Body of pancreas (tissue), 4 donors: ENCODE measurements around the gene RPS6KA2. TPM values are rescaled to one million over a fixed set of nuclear protein-coding genes. Genes with fewer than 3 reads are reported as not detected.

Experiments
- ATAC-seq: fragments of 150-250 bp; one replicate; pipeline ENCODE4 v1.9.1; 2016
- DNase-seq, 4 donors: peaks; one replicate each; pipeline ENCODE4 v3.0.0-alpha.2; 2019
- H3K27ac ChIP-seq, 4 donors: fragments of 200-600 bp; sonication (generic); 1 replicate in 3 of 4; 2 replicates in 1 of 4; pipeline versions ENCODE4 v1.5.1 to v1.6.1; 2016 to 2019; ENCODE audit warnings: mild to moderate bottlenecking in 1 of 4, mixed read lengths in 1 of 4, moderate library complexity in 1 of 4
- H3K27me3 ChIP-seq, 2 donors: fragments of 200-600 bp; sonication (generic); one replicate each; pipeline ENCODE4 v1.6.0; 2016; ENCODE audit warnings: mild to moderate bottlenecking in 1 of 2
- H3K36me3 ChIP-seq, 2 donors: fragments of 200-600 bp; sonication (generic); replicated peaks in 1 of 2; 2 replicates each; pipeline ENCODE4 v1.5.1; 2016; ENCODE audit warnings: low read depth in 2 of 2; ENCODE audit not compliant: insufficient read depth in 1 of 2
- H3K4me1 ChIP-seq: fragments of 200-600 bp; sonication (generic); one replicate; pipeline ENCODE4 v1.6.0; 2016
- H3K4me3 ChIP-seq, 2 donors: fragments of 200-600 bp; sonication (generic); 1 replicate in 1 of 2; 2 replicates in 1 of 2; pipeline ENCODE4 v1.5.1; 2016 to 2019
- H3K9me3 ChIP-seq, 3 donors: fragments of 200-600 bp; sonication (generic); 1 replicate in 2 of 3; 2 replicates in 1 of 3; pipeline ENCODE4 v1.5.1; 2016
- CTCF ChIP-seq, 7 experiments: fragments of 450-650 bp in 4 of 7; fragments of 200-600 bp in 3 of 7; sonication (generic) in 3 of 7; IDR thresholded peaks; one replicate each; pipeline ENCODE4 v1.5.1; 2016 to 2019; ENCODE audit warnings: antibody characterized with exemption in 7 of 7
- POLR2A ChIP-seq, 3 donors: fragments of 450-650 bp; IDR thresholded peaks; one replicate each; pipeline ENCODE4 v1.6.1; 2016; ENCODE audit warnings: antibody characterized with exemption in 3 of 3, mild to moderate bottlenecking in 2 of 3
- WGBS, 2 donors: methylation state at CpG; one replicate each; pipeline ENCODE4 v1.1.5; 2017; 5-methylcytosine and 5-hydroxymethylcytosine counted together
- intact Hi-C: fragments of 100-400 bp; cut with DNase I; formaldehyde crosslinking; loops from one replicate; pipeline ENCODE4 v1.15.1; 2023
- total RNA-seq, 2 donors: library from RNA; depleted of rRNA; stranded (reverse); fragments of >200 nt; gene quantifications; one replicate each; pipeline ENCODE4 v1.1.0, GENCODE V29; 2016

The RPS6KA2 gene
- total RNA-seq, 2 donors from 2014 or later = 24.4 to 53.7 TPM

GRCh38 chr6:166496460-166496859 is 130.6 kb downstream of the RPS6KA2 start:
- Histone ChIP-seq H3K27ac (no peak overlapping the region), H3K4me3 (no peak overlapping the region), H3K4me1 (no peaks in the 10 kb centered on the region), H3K27me3 (no peaks in the 10 kb centered on the region), H3K9me3 (no peaks in the 10 kb centered on the region), H3K36me3 (peaks cover 0 to 2% of the 10 kb centered on the region in 2 donors)
- ATAC-seq (no peak), DNase-seq (no peak)
- TF ChIP-seq POLR2A (IDR thresholded peaks at IDR 0.05) = no peak
- TF ChIP-seq CTCF (IDR thresholded peaks at IDR 0.05) = no peak
- intact Hi-C loops = no loop called here
- WGBS, 2 donors = 81 to 100% methylated on average over 1 to 2 of the region's 2 CpGs

GRCh38 chr6:166495487-166496314 is 131.3 kb downstream of the RPS6KA2 start:
- peaks cover 0 to 2% of the 10 kb centered on the region in 2 donors for H3K36me3 ChIP-seq
- no peak overlapping the region for H3K27ac ChIP-seq
- no peak for ATAC-seq
- H3K4me3 ChIP-seq = no peak overlapping the region
- no peaks in the 10 kb centered on the region for H3K27me3 ChIP-seq
- no peak for TF ChIP-seq CTCF (IDR thresholded peaks at IDR 0.05)
- no peak for TF ChIP-seq POLR2A (IDR thresholded peaks at IDR 0.05)
- no peaks in the 10 kb centered on the region for H3K4me1 ChIP-seq
- H3K9me3 ChIP-seq = no peaks in the 10 kb centered on the region
- DNase-seq = no peak
- WGBS, 2 donors = 87 to 91% methylated on average over 20 of the region's 20 CpGs
- intact Hi-C loops = no loop called here

GRCh38 chr6:166494757-166495486 is 132.1 kb downstream of the RPS6KA2 start:
- intact Hi-C loops = no loop called here
- Histone ChIP-seq H3K27me3 (no peaks in the 10 kb centered on the region), H3K4me1 (no peaks in the 10 kb centered on the region), H3K9me3 (no peaks in the 10 kb centered on the region), H3K36me3 (peaks cover 0 to 2% of the 10 kb centered on the region in 2 donors), H3K27ac (no peak overlapping the region), H3K4me3 (no peak overlapping the region)
- no peak for ATAC-seq
- WGBS, 2 donors = 90 to 92% methylated on average over 28 to 30 of the region's 31 CpGs
- TF ChIP-seq POLR2A (IDR thresholded peaks at IDR 0.05) (no peak), CTCF (IDR thresholded peaks at IDR 0.05) (no peak)
- DNase-seq = no peak

- WGBS, 2 donors = 92 to 96% methylated on average over 8 to 9 of the region's 9 CpGs
- no peaks in the 10 kb centered on the region for H3K4me1 ChIP-seq
- intact Hi-C loops = no loop called here
- no peak overlapping the region for H3K27ac ChIP-seq
- no peak for ATAC-seq
- TF ChIP-seq CTCF (IDR thresholded peaks at IDR 0.05) (no peak), POLR2A (IDR thresholded peaks at IDR 0.05) (no peak)
- H3K4me3 ChIP-seq = no peak overlapping the region
- no peaks in the 10 kb centered on the region for H3K27me3 ChIP-seq
- no peaks in the 10 kb centered on the region for H3K9me3 ChIP-seq
- H3K36me3 ChIP-seq = peaks cover 0 to 2% of the 10 kb centered on the region in 2 donors
- no peak for DNase-seq
Measured at GRCh38 chr6:166494101-166494441, 133.0 kb downstream of the RPS6KA2 start.
